ENCODE results near the gene RAC3. TPM values are rescaled to one million over a fixed set of nuclear protein-coding genes. Genes with fewer than 3 reads are reported as not detected.
"Not testable (repeated sequence)": the region's sequence is repeated elsewhere in the genome, so short reads cannot be mapped to it uniquely, and the experiment has no call there.

Gene RAC3
- total RNA-seq, 2 experiments from 2014 or later = 15.1 to 24.4 TPM

GRCh38 chr17:82037889-82038195 is 6.4 kb downstream of the RAC3 start:
- Histone ChIP-seq H3K79me2 (ENCODE audit: insufficient read depth, low read depth, low read length) (no peaks in the 10 kb centered on the region), H3K9me2 (ENCODE audit: insufficient read depth, low read length) (no peaks in the 10 kb centered on the region), H3K4me3 (ENCODE audit: low read depth, low read length, poor library complexity, severe bottlenecking) (peak overlapping the region; percentile 72), H3K4me2 (ENCODE audit: low read length) (peak overlapping the region; percentile 92), H3K27ac (ENCODE audit: low read depth, low read length, poor library complexity, severe bottlenecking) (peak overlapping the region; percentile 70), H3K36me3 (ENCODE audit: insufficient read depth, low read length) (no peaks in the 10 kb centered on the region), H2AFZ (ENCODE audit: low read length) (peak overlapping the region; percentile 92), H3K9me3 (ENCODE audit: low read length) (no peaks in the 10 kb centered on the region), H3K4me1 (ENCODE audit: insufficient read depth, low read length, poor library complexity, severe bottlenecking) (peaks cover 19% of the 10 kb centered on the region), H4K20me1 (ENCODE audit: insufficient read depth, low read length) (0 out of 2 replicates have a peak, but pooled peaks cover 5% of the 10 kb centered on the region)
- intact Hi-C loops (cut with micrococcal nuclease; ENCODE audit: unreplicated experiment) = loop anchor here (1.0 to 5.0 kb wide), 4 partner anchors 13 to 166 kb away; partner anchors contain the start of genes ARHGDIA, FASN, GPS1 and LRRC45
- DNase-seq (ENCODE audit: low spot score) = no peak
- POLR2A ChIA-PET = interaction anchor here (0.6 to 1.5 kb wide), 14 partner anchors 12 to 372 kb away, joined by 3 to 9 read pairs (median 4); partner anchors contain the start of genes CENPX, LRRC45 and MAFG
- no TSS peak for BruUV-seq (replicated peaks)
- CTCF ChIA-PET (ENCODE audit: unreplicated experiment) = interaction anchor here (0.7 to 1.1 kb wide), 9 partner anchors 12 to 437 kb away, joined by 3 to 19 read pairs (median 4); partner anchors contain the start of genes CENPX and LRRC45
- TF ChIP-seq, protein P1, sequence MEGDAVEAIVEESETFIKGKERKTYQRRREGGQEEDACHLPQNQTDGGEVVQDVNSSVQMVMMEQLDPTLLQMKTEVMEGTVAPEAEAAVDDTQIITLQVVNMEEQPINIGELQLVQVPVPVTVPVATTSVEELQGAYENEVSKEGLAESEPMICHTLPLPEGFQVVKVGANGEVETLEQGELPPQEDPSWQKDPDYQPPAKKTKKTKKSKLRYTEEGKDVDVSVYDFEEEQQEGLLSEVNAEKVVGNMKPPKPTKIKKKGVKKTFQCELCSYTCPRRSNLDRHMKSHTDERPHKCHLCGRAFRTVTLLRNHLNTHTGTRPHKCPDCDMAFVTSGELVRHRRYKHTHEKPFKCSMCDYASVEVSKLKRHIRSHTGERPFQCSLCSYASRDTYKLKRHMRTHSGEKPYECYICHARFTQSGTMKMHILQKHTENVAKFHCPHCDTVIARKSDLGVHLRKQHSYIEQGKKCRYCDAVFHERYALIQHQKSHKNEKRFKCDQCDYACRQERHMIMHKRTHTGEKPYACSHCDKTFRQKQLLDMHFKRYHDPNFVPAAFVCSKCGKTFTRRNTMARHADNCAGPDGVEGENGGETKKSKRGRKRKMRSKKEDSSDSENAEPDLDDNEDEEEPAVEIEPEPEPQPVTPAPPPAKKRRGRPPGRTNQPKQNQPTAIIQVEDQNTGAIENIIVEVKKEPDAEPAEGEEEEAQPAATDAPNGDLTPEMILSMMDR (conservative IDR thresholded peaks at IDR 0.05; ENCODE audit: low read length) = no peak
- no peak for TF ChIP-seq EZH2phosphoT487 (IDR thresholded peaks at IDR 0.05; ENCODE audit: borderline replicate concordance, low read depth, low read length)

GRCh38 chr17:82038796-82039409 is 7.4 kb downstream of the RAC3 start:
- H3K9me3 ChIP-seq (ENCODE audit: low read length); H4K20me1 ChIP-seq (ENCODE audit: insufficient read depth, low read length); H3K4me3 ChIP-seq (ENCODE audit: low read depth, low read length, poor library complexity, severe bottlenecking); H3K4me2 ChIP-seq (ENCODE audit: low read length); H3K27ac ChIP-seq (ENCODE audit: low read depth, low read length, poor library complexity, severe bottlenecking); H3K79me2 ChIP-seq (ENCODE audit: insufficient read depth, low read depth, low read length); CTCF ChIA-PET (ENCODE audit: unreplicated experiment); H3K9me2 ChIP-seq (ENCODE audit: insufficient read depth, low read length); H3K36me3 ChIP-seq (ENCODE audit: insufficient read depth, low read length); BruUV-seq (replicated peaks); H2AFZ ChIP-seq (ENCODE audit: low read length): not testable (repeated sequence)
- intact Hi-C loops (cut with micrococcal nuclease; ENCODE audit: unreplicated experiment) = loop anchor here (5.0 kb wide), 1 partner anchor 167 kb away; the partner anchor contains the start of gene ARHGDIA
- POLR2A ChIA-PET = interaction anchor here (1.1 to 1.5 kb wide), 2 partner anchors 11 to 27 kb away, joined by 3 read pairs; no protein-coding TSS in a partner anchor
- H3K4me1 ChIP-seq (ENCODE audit: insufficient read depth, low read length, poor library complexity, severe bottlenecking) = peaks cover 19% of the 10 kb centered on the region
- peak; percentile 41 for DNase-seq (ENCODE audit: low spot score)

DNA sequence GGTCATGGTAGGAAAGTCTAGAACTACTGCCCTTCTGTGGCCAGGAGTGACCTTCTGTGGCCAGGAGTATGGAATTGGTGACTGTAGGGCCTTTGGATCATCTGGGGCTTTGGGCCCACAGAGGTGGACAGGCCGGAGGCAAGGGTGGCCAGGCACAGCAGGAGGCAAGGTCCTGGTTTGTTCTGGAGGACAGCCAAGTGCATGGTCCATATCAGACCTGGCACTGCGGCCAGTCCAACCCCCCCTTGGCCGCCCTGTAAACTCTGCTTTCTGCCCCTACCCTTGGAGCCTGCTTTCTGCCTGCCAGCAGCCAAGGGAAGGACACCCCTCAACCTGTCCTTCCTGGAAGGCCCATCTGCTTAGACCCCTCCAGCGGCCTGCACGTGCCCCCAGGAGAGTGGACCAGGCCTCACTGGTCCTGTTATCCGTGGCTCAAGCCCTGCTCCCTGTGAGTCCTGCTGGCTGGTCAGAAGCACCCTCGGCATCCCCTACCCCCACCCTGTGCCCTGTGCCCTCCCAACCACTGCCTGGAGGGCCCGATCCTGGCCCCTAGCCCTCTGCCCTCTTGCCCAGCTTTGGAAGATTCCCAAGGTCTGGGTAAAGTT is 8.3 kb downstream of the RAC3 start:
- Histone ChIP-seq H3K36me3 (ENCODE audit: insufficient read depth, low read length) (no peaks in the 10 kb centered on the region), H3K9me2 (ENCODE audit: insufficient read depth, low read length) (no peaks in the 10 kb centered on the region), H3K9me3 (ENCODE audit: low read length) (no peaks in the 10 kb centered on the region), H3K4me3 (ENCODE audit: low read depth, low read length, poor library complexity, severe bottlenecking) (no peak overlapping the region), H3K27ac (ENCODE audit: low read depth, low read length, poor library complexity, severe bottlenecking) (no peak overlapping the region), H3K4me1 (ENCODE audit: insufficient read depth, low read length, poor library complexity, severe bottlenecking) (peaks cover 19% of the 10 kb centered on the region), H2AFZ (ENCODE audit: low read length) (no peak overlapping the region), H3K4me2 (ENCODE audit: low read length) (no peak overlapping the region), H3K79me2 (ENCODE audit: insufficient read depth, low read depth, low read length) (no peaks in the 10 kb centered on the region), H4K20me1 (ENCODE audit: insufficient read depth, low read length) (0 out of 2 replicates have a peak, but pooled peaks cover 5% of the 10 kb centered on the region)
- no TSS peak for BruUV-seq (replicated peaks)
- intact Hi-C loops (cut with micrococcal nuclease; ENCODE audit: unreplicated experiment) = loop anchor here (5.0 kb wide), 1 partner anchor 167 kb away; the partner anchor contains the start of gene ARHGDIA
- DNase-seq (ENCODE audit: low spot score) = no peak
- CTCF ChIA-PET (ENCODE audit: unreplicated experiment) = no interaction called here
- POLR2A ChIA-PET = interaction anchor here (0.7 kb wide), 1 partner anchor 20 kb away, joined by 3 read pairs; no protein-coding TSS in a partner anchor
- TF ChIP-seq EZH2phosphoT487 (IDR thresholded peaks at IDR 0.05; ENCODE audit: borderline replicate concordance, low read depth, low read length) = no peak
- TF ChIP-seq, protein P1 (conservative IDR thresholded peaks at IDR 0.05; ENCODE audit: low read length) = no peak

Measured in OCI-LY7 (cell line).